ENCODE results near the gene MCOLN3.
"Not testable (repeated sequence)": the region's sequence is repeated elsewhere in the genome, so short reads cannot be mapped to it uniquely, and the experiment has no call there.

The MCOLN3 gene

GRCh38 chr1:84991097-84991920 is 57.0 kb downstream of the MCOLN3 start:
- no peak for DNase-seq (ENCODE audit: low read depth, low spot score)

- no peak for DNase-seq (ENCODE audit: low read depth, low spot score)
Measured at GRCh38 chr1:84988588-84988987, 59.7 kb downstream of the MCOLN3 start.

- DNase-seq (ENCODE audit: low read depth, low spot score) = not testable (repeated sequence)
Measured at GRCh38 chr1:84986561-84986960, 61.7 kb downstream of the MCOLN3 start.

DNA sequence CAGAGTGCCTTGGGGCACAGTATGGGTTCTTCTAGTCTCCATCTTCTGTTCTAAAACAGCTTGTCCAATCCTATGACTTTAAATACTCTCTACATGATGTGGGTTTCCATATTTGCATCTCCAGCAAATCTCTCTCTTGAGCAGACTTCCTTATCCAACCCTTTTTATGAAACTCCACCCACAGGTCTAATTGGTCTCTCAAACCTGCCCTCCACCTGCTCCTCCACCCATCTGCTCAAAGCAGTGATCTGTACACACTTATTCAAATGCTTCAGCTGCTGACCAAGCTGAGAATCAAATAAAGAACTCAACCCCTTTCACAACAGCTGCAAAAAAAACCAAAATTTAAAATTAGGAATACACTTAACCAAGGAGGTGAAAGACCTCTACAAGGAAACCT is 62.9 kb downstream of the MCOLN3 start:
- no peak for DNase-seq (ENCODE audit: low read depth, low spot score)

DNA sequence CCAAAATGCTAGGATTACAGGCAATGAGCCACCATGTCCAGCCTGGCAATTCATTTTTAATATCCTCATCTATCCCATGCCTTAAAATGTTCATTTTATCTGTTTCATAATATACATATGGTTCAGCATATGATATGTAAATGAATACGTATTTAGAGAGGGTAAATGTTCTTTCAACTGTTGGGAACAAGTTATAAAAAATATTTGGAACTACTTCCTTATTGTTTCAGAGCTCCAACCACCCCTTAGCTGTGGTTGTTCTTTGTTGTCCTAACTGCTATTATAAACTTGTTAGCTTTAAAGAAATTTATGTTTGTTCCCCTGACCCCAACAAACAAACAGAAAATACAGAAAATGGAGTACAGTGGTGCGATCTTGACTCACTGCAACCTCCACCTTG is 65.9 kb downstream of the MCOLN3 start:
- no peak for DNase-seq (ENCODE audit: low read depth, low spot score)

DNA sequence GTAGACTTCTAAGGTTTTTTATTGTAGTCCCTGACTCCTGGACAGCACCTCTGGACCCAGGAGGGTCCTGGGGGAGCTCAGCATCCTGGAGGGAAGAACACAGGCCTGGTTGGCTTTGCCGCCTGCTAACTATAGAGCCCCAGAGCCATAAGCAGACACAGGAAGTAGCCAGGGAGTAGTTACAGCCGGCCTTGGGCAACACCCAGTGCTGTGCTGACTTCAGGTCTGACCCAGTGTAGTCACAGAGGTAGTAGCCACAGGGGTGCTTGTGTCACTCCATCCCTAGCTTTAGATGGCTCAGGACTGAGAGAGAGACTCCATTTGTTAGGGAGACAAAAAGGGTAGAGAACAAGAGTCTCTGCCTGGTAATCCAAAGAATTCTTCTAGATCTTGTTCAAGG is 73.3 kb downstream of the MCOLN3 start:
- no peak for DNase-seq (ENCODE audit: low read depth, low spot score)

DNA sequence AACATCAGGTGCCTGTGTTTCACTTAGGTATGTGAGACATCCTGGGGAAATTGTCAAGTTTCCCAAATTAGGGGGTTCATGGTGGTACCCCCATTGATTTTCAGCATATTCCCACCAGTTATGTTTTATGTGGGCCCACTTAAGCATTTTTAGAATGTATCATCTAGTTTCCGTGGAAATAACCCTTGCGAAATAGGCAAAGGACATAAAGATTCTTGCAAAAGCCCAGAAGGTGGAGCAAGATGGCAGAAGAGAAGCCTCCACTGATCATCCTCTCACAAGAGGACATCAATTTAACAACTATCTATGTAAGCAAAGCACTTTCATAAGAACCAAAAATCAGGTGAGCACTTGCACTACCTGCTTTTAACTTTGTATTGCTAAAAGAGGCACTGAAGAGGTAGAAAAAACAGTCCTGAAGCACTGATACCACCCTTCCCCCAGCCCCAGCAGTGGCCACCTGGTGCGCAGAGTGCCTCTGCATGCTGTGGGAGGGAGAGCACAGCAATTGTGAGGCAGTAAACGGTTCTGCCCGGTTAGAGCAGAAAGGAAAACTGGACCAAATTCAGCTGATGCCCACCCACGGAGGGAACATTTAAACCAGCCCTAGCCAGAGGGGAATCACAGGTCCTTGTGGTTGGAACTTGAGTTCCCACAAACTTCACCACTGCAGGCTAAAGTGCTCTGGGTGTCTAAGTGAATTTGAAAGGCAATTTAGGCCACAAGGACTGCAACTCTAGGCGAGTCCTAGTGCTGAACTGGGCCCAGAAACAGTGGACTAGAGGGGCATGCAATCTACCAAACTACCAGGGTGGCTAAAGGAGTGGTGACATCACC is 74.6 kb downstream of the MCOLN3 start:
- no peak for DNase-seq (ENCODE audit: low read depth, low spot score)

DNA sequence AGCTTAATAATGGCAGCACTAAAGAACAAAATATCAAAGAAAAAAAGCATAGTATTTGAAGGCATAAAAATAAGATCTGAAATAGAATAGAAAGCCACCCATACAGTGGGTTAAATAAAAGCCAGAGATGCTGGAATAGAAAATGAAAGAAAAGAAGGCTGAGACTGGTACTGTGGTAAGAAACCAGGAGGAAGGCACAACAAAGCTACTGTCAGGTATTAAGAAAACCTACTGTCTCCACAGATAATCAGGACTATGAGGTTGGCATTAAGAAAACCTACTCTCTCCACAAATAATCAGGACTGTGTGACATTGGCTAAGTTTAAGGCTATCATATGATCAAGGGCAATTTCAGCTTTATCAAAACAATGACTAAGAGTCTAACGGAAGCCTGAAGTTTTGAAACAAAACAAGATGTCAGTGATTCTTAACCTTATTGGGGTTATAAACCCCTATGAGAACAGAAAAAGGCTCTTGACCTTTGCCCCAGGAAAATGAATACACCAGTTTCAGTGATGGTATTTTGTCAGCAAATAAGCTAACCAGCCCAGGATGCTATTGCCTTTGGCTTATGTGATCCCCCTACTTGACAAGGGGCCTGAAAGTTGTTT is 75.8 kb downstream of the MCOLN3 start:
- DNase-seq (ENCODE audit: low read depth, low spot score) = no peak

DNA sequence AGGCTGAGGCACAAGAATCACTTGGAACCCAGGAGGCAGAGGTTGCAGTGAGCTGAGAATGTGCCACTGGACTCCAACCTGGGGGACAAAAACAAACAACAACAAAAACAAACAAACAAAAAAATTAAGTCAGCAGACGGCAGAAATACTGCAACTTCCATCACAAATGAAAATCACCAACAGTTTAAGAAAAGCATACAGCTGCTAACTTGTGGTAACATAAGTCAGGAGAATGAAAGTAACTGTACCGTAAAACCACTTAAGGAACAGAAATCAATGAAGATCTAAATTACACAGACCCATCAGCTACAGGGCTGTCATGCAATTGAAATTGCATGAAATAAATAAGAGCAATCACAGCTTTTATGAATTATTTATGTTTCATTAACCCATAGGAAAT is 76.3 kb downstream of the MCOLN3 start:
- DNase-seq (ENCODE audit: low read depth, low spot score) = no peak

DNA sequence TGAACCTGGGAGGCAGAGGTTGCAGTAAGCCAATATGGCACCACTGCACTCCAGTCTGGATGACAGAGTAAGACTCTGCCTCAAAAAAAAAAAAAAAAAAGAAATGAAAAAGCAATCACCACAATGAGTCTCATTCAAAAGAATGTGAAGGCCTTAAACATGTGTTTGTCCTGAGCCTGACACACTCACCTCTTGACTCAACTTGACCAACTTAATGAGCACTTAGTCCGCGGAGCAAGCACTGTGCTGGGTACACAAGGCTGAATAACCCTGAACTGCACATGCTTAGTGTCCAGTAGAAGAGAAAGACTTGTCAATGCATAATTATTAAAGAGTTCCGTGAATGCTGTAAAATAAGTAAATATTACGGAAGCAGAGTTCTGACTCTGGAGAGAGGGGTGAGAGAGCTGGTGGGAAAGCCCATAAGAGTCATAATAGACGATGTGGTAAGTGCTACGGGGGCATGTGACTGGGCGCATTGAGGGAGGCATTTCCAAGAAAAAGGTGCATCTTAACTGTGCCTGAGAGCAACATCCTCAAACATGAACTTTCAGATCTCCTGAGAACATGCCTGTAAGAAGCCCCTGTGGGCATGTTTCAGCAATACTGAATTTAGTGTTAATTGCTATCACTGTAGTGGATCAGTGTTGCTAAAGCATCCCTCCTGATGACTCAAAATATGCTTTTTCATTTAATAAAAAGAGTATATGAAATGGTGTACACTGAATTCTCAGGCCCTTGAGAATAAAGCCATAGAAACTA is 78.6 kb downstream of the MCOLN3 start:
- no peak for DNase-seq (ENCODE audit: low read depth, low spot score)

- no peak for DNase-seq (ENCODE audit: low read depth, low spot score)
Measured at GRCh38 chr1:84968865-84969264, 79.4 kb downstream of the MCOLN3 start.

GRCh38 chr1:84968101-84968500 is 80.2 kb downstream of the MCOLN3 start:
- no peak for DNase-seq (ENCODE audit: low read depth, low spot score)

All from astrocyte of the hippocampus (primary cell).